GM18907 (cell line): ENCODE results near the gene PTPRH.
"Not testable (repeated sequence)": the region's sequence is repeated elsewhere in the genome, so short reads cannot be mapped to it uniquely, and the experiment has no call there.

ENCODE experiments used
- ATAC-seq: cut with Tn5 transposase; IDR thresholded peaks from one replicate; pipeline ENCODE4 v1.9.1; 2021; ENCODE audit warnings: mild to moderate bottlenecking, moderate library complexity; ENCODE audit not compliant: unreplicated experiment

Gene PTPRH

GRCh38 chr19:55160128-55160985 is 48.9 kb downstream of the PTPRH start:
- peak; percentile 52 for ATAC-seq

- ATAC-seq: no peak
Observed at GRCh38 chr19:55158848-55159749, 50.2 kb downstream of the PTPRH start.

GRCh38 chr19:55158423-55158822 is 50.9 kb downstream of the PTPRH start:
- ATAC-seq: no peak

GRCh38 chr19:55157064-55157908 is 52.0 kb downstream of the PTPRH start, which contains the start of gene TNNI3:
Gene TNNI3 (minus strand): TSS chr19:55157732. CDS start chr19:55157589, 143 bp downstream.
- no peak for ATAC-seq

GRCh38 chr19:55156202-55157063 is 52.9 kb downstream of the PTPRH start:
- ATAC-seq: no peak

GRCh38 chr19:55155784-55156183 is 53.5 kb downstream of the PTPRH start:
- not testable (repeated sequence) for ATAC-seq

- ATAC-seq: no peak
Observed at GRCh38 chr19:55153652-55154264, 55.5 kb downstream of the PTPRH start.

GRCh38 chr19:55152017-55152416 is 57.3 kb downstream of the PTPRH start:
- ATAC-seq: no peak

GRCh38 chr19:55149078-55150003 is 60.0 kb downstream of the PTPRH start, which contains the start of gene TNNT1:
Gene TNNT1 (minus strand): TSS chr19:55149206. CDS start chr19:55147157, 2,049 bp downstream.
- no peak for ATAC-seq

- ATAC-seq: no peak
Observed at GRCh38 chr19:55147545-55148251, 61.6 kb downstream of the PTPRH start.

GRCh38 chr19:55146705-55147273 is 62.5 kb downstream of the PTPRH start:
- ATAC-seq: no peak

GRCh38 chr19:55146078-55146704 is 63.1 kb downstream of the PTPRH start:
- ATAC-seq: no peak

- no peak for ATAC-seq
Observed at GRCh38 chr19:55145232-55145631, 64.1 kb downstream of the PTPRH start.

- no peak for ATAC-seq
Observed at GRCh38 chr19:55141696-55142095, 67.6 kb downstream of the PTPRH start.

- no peak for ATAC-seq
Observed at GRCh38 chr19:55137915-55138314, 71.4 kb downstream of the PTPRH start.

GRCh38 chr19:55136399-55137102 is 72.8 kb downstream of the PTPRH start:
- ATAC-seq: no peak
